ENCODE measurements around the gene NSRP1.

NSRP1 gene

GRCh38 chr17:30170415-30170987, 53.9 kb downstream of the NSRP1 start:
- TF ChIP-seq, protein P1, sequence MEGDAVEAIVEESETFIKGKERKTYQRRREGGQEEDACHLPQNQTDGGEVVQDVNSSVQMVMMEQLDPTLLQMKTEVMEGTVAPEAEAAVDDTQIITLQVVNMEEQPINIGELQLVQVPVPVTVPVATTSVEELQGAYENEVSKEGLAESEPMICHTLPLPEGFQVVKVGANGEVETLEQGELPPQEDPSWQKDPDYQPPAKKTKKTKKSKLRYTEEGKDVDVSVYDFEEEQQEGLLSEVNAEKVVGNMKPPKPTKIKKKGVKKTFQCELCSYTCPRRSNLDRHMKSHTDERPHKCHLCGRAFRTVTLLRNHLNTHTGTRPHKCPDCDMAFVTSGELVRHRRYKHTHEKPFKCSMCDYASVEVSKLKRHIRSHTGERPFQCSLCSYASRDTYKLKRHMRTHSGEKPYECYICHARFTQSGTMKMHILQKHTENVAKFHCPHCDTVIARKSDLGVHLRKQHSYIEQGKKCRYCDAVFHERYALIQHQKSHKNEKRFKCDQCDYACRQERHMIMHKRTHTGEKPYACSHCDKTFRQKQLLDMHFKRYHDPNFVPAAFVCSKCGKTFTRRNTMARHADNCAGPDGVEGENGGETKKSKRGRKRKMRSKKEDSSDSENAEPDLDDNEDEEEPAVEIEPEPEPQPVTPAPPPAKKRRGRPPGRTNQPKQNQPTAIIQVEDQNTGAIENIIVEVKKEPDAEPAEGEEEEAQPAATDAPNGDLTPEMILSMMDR (conservative IDR thresholded peaks at IDR 0.05) = no peak
- H3K27ac ChIP-seq = no peak overlapping the region

DNA sequence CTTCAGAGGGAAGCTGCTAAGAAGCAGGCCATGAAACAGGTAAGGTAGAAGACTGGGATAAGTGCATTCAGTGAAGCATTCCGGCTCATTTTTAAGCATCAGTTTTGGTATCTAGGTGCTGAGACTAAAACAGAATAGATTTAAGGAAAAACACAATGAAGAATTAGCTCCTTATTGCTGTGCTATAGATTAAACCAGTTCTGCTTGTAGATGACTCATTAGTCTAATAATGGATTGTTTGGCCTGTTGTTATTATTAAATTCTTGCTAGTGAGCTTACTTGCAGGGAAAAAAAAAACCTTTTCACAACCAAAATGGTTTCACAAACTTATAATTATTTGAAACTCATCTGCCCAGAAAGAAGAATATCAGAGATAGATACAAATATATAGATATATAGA, 55.9 kb downstream of the NSRP1 start:
- H3K27ac ChIP-seq = no peak overlapping the region
- TF ChIP-seq, protein P1 (conservative IDR thresholded peaks at IDR 0.05) = no peak

DNA sequence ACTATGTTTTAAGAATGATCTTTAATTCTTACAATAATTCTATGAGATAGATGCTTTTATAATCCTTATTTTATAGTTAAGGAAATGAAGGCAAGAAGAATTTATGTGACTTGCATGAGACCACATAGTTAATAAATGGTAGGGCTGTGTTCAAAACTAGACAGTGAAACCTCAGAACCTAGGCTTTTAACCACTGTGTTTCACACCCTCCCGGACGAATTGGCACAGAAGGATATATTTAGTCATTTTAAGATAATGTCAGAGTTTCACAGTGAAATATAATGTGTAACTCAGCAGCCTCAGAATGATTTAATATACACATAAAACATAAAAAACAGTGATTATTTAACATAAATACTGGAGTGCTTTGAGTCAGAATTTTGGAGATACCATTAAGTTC, 57.0 kb downstream of the NSRP1 start:
- TF ChIP-seq, protein P1 (conservative IDR thresholded peaks at IDR 0.05) = no peak
- H3K27ac ChIP-seq = no peak overlapping the region

GRCh38 chr17:30174556-30174955, 57.9 kb downstream of the NSRP1 start:
- TF ChIP-seq, protein P1 (conservative IDR thresholded peaks at IDR 0.05) = no peak
- H3K27ac ChIP-seq = no peak overlapping the region

- no peak overlapping the region for H3K27ac ChIP-seq
- TF ChIP-seq, protein P1 (conservative IDR thresholded peaks at IDR 0.05) = no peak
These were observed 60.2 kb downstream of the NSRP1 start for GRCh38 chr17:30176855-30177254.

- H3K27ac ChIP-seq = no peak overlapping the region
- TF ChIP-seq, protein P1 (conservative IDR thresholded peaks at IDR 0.05) = no peak
These were observed 70.1 kb downstream of the NSRP1 start for GRCh38 chr17:30186761-30187160.

DNA sequence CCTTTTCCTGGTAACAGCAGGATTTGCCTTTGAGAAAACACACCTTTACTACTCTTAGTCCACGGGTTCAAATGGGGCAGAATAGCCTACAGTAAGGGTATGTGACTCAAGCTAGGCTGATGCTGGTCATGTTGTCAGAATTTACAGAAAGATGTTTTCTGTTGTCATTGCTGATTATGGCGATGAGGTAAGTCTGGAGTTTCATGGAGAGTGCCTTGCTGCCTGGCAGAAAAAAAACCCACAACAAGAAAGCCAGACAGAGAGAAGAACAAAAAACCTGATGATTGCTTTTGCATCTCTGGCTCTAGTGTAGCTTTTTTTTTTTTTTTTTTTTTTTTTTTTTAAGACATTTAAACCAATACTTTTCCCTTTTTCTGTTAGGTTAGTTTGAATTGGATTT, 71.0 kb downstream of the NSRP1 start:
- TF ChIP-seq, protein P1 (conservative IDR thresholded peaks at IDR 0.05) = no peak
- no peak overlapping the region for H3K27ac ChIP-seq
